GM18508 (cell line): Measurements from ENCODE around the gene MPRIP.
"Not testable (repeated sequence)": the region's sequence is repeated elsewhere in the genome, so short reads cannot be mapped to it uniquely, and the experiment has no call there.

Source experiments
- ATAC-seq: cut with Tn5 transposase; IDR thresholded peaks from one replicate; pipeline ENCODE4 v1.9.1; 2021; ENCODE audit warnings: moderate number of reproducible peaks; ENCODE audit not compliant: insufficient read depth, unreplicated experiment

The MPRIP gene

GRCh38 chr17:17191961-17192381 lies 149.7 kb downstream of the MPRIP start:
- no peak for ATAC-seq

GRCh38 chr17:17195466-17195865 lies 153.2 kb downstream of the MPRIP start:
- not testable (repeated sequence) for ATAC-seq

DNA sequence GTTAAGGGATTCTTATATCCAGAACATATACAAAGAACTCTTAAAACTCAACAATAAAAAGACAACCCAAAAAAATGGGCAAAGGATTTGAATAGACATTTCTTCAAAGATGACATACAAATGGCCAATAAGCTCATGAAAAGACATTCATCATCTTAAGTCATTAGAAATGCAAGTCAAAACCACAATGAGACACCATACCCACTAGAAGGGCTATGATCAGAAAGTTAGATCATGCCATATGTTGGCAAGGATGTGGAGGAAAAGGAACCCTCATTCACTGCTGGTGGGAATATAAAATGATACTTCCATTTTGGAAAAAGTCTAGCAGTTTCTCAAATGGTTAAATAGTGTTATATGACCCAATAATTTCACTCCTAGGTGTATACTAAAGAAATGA lies 154.5 kb downstream of the MPRIP start:
- no peak for ATAC-seq

DNA sequence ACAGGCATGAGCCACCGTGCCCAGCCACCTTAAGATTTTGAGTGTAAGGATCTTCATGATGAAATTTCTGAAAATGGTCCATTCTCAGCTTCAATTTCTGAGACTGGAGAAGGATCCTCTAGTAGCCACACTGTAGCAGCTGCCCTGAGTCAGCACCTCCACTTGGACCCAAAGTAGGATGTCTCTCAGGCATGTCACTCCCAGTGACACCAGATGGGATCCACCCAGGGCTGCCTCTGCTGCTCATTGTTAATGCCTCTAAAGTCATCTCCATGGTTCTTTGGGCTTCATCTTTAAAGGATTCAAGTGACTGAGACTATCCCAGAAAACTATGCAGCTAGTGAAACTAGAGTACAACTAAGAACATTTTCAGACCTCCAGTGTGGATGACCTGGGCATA lies 156.0 kb downstream of the MPRIP start:
- no peak for ATAC-seq

GRCh38 chr17:17200311-17200710 lies 158.1 kb downstream of the MPRIP start:
- no peak for ATAC-seq

- no peak for ATAC-seq
These were observed 158.6 kb downstream of the MPRIP start for GRCh38 chr17:17200831-17201230.

- ATAC-seq, result no peak
These were observed 159.0 kb downstream of the MPRIP start for GRCh38 chr17:17201271-17201670.

- ATAC-seq, result no peak
These were observed 159.7 kb downstream of the MPRIP start for GRCh38 chr17:17201907-17202306.

GRCh38 chr17:17203173-17203730 lies 161.0 kb downstream of the MPRIP start:
- ATAC-seq, result no peak

DNA sequence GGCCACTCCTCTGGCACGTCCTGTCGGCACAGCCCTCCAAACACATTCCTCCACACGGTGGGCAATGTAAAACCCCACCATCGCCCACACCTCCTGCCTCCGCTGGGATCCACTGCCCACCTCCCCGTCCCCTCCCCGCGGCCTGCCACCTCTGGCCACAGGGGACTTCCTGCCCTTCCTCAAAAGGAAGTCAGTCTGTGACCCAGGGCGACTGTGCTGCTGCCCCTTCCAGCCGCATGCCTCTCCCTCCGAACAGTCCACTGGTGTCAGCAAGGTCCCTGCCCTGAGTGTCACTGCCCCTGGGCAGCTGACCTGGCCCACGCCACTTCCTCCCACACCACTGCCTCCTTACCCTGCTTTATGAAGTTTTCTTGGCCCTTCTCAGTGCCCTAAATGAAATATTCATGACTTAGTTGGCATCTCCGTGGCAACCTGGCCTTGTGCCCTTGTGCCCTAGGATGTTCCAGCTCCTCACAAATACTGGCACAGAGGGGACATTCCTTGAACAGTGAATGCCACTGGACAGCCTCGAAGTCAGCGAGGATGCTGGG lies 161.9 kb downstream of the MPRIP start:
- ATAC-seq, result no peak

GRCh38 chr17:17204635-17205231 lies 162.5 kb downstream of the MPRIP start:
- ATAC-seq, result no peak

DNA sequence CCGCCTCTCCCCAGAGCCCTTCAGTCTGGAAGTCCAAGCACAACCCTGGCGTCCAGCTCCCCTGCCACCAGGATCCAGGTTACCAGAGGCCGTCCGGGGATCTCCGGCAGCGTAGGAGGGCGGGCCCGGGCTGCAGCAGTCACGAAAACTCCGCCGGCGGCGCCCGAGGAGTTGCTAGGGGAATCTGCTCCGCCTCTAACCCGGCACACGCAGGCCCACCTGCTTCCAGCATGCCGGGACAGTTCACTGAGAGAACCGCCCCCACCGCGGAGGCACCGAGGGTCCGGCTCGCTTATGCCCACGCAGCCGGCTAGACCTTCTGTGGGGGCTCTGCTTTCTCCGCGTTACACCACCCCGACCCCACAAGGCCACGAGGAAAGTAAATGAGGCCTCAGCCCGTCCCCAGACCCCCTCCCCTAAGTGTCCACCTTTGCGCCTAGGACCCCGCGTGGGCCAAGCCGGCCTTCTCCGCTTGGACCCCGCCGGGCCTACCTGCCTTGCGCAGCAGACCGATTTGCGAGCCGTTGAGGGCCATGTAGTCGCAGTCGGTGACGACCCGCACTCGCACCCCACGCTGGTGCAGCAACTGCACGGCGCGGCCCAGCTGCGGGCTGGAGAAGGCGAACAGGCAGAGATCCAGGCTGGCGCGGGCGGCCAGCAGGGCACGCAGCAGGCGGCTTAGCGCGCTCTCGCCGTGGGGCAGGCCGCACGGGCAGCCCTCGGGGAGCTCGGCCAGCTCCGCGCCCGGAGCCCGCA lies 163.3 kb downstream of the MPRIP start:
- ATAC-seq, result no peak

DNA sequence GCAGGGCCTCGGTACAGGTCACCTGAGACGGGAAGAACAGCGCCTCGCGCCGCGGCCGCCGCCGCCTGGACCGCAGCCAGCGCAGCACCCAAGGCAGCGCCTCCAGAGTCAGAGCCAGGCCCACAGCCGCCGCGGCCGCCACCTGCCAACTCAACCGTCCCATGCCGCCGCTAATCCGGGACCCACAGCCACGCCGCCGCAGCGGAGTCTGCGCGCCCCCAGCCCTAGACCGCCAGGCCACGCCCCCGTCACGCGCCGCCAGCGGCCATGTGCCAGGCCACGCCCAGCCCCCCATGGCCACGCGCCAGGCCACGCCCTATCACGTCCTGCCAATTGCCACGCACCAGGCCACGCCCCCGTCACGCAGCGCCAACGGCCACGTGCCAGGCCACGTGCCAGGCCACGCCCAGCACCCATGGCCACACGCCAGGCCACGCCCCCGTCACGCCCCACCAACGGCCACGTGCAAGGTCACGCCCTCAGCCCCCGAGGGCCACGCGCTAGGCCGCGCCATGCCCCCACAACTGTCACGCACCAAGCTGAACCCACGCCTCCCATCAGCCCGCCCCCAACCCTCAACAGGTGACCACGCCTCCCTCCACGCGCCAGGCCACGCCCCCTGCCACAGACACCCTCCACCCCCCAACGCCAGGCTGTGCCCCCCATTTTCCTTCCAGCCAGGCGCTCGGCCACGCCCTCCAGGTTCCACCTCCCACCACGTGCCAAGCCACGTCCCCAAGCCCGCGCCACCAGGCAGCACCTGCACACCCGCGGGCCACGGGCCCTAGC lies 164.1 kb downstream of the MPRIP start, which contains the start of gene PLD6:
TSS of gene PLD6 (minus strand) at position 210 of the 789 bp plus-strand sequence. CDS start at position 163, 47 bp downstream.
- ATAC-seq, result no peak

GRCh38 chr17:17206913-17207335 lies 164.7 kb downstream of the MPRIP start:
- no peak for ATAC-seq

DNA sequence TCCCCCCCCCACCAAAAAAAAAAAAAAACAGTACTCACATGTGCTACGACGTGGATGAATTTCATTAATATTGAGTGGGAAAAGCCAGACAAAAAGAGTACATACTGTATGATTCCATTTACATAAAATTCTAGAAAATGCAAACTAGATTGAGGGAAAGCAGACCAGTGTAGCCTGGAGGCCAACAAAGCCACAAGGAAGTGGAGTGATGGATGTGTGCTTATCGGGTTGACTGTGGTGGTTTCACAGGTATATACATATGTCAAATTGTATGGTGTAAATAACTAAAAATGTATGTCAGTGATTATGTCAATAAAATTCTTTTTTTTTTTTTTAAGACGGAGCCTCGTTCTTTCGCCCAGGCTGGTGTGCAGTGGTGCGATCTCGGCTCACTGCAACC lies 165.7 kb downstream of the MPRIP start:
- no peak for ATAC-seq

DNA sequence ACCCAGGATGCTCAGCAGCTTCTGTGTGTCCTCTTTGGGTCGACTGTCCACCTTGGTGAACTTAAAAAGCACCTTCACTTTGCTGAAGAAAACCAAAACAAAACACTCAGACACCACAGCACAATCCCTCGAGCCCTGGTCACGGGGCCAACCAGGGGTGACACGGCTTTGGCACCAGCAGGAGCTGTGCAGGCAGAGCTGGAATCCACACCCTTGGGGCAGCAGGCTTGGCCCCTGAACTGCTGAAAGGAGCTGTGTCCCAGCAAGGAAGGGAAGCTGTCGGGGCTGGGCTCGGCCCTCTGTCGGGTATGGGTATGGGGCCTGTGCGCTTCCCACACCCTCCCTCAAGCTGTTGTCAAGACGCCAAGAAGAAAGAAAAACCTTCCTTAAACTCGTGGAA lies 171.5 kb downstream of the MPRIP start:
- no peak for ATAC-seq

- no peak for ATAC-seq
These were observed 172.6 kb downstream of the MPRIP start for GRCh38 chr17:17214646-17215436.

- ATAC-seq, result no peak
These were observed 173.3 kb downstream of the MPRIP start for GRCh38 chr17:17215575-17215974.

- no peak for ATAC-seq
These were observed 174.0 kb downstream of the MPRIP start for GRCh38 chr17:17216236-17216635.

DNA sequence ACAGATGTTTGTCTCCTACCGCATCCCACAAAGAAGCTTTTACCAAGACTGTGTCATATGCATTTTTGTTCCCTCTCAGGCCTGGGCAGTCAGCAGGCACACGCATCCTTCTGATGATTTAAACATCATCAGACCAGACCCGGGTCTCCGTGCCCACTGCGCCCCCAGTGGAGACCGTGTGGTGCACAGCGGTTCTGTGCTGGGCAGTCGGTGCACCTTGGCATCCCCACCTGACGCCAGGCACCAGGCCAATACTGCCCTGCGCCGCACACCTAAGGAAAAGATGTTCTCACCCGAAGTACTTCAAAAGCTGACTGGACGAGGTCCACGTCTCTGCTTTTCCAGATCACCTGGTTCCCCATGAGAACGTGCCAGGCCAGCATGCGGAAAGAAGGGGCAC lies 174.5 kb downstream of the MPRIP start:
- ATAC-seq, result no peak
